ENCODE measurements around the gene SLC35B1.
A peak's percentile ranks its signal among the peaks of the same experiment; 100 is the strongest.

Gene SLC35B1

DNA sequence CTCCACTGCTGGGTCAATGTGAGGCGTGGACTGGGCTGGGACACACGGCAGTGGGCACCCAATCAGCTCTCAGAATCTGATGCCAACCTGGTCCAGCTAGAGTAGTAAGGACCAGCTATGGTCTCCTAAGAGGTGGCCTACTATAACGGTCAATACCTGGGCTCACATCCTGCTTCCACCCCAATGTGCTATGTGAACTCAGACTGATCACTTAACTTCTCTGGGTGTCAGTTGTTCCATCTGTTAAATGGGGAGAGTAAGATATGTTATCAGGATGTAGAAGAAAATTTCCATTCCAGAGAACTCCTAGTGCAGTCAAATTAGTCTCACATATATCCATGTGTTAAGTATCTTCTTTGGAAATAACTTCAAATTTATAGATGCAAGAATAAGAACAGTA lies 42.0 kb upstream of the SLC35B1 start:
- no peak for TF ChIP-seq Cebpa-rat (IDR thresholded peaks at IDR 0.05)
- H3K9me3 ChIP-seq (replicated peaks in 1 of 11): no peaks in the 10 kb centered on the region
- no peak overlapping the region for H3K9ac ChIP-seq
- H3K36me3 ChIP-seq: peaks cover 0 to 68% (median 17%) of the 10 kb centered on the region in 11 experiments; a peak in 12 of 22 replicates
- peaks cover 72 to 91% (median 89%) of the 10 kb centered on the region in 10 experiments for H3K4me1 ChIP-seq
- H3K4me3 ChIP-seq: no peak overlapping the region
- no peaks in the 10 kb centered on the region for H4K20me1 ChIP-seq
- H3K27me3 ChIP-seq: no peaks in the 10 kb centered on the region
- no peak overlapping the region for H3K4me2 ChIP-seq
- no peak overlapping the region for H3K27ac ChIP-seq

DNA sequence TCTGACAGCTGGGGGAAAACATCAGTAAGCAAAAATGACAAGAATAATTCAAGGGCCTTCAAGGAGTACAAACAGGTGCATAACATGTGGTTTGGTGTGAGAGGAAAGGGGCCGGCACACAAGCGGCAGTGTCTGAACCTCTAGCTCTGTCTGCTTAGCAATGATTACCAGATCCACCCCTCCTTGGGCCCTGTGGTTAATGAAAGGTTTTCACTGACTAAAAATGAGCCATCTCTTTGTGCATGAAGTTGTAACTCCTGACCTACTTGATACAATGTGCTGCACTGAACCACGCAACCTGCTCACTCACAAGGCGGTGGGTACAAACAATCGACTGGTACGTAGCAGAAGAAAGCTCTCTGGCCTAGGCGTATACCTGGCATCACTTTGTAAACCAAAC lies 41.0 kb upstream of the SLC35B1 start:
- H3K4me2 ChIP-seq: peak overlapping the region; percentile 80 to 97 (median 94); a peak in 21 of 22 replicates
- peak in 1 of 11 experiments; percentile 55; a peak in 1 of 22 replicates for TF ChIP-seq Cebpa-rat (IDR thresholded peaks at IDR 0.05)
- H3K9me3 ChIP-seq (replicated peaks in 1 of 11): no peaks in the 10 kb centered on the region
- peaks cover 0 to 77% (median 17%) of the 10 kb centered on the region in 11 experiments; a peak in 12 of 22 replicates for H3K36me3 ChIP-seq
- H3K4me1 ChIP-seq: peaks cover 72 to 91% (median 90%) of the 10 kb centered on the region in 10 experiments
- no peaks in the 10 kb centered on the region for H3K27me3 ChIP-seq
- H4K20me1 ChIP-seq: no peaks in the 10 kb centered on the region
- H3K4me3 ChIP-seq: peak overlapping the region in 7 of 10 experiments; percentile 3 to 41 (median 35); a peak in 9 of 20 replicates
- peak overlapping the region in 9 of 11 experiments; percentile 20 to 90 (median 73); a peak in 17 of 22 replicates for H3K9ac ChIP-seq
- peak overlapping the region in 9 of 11 experiments; percentile 94 to 100 (median 98); a peak in 19 of 22 replicates for H3K27ac ChIP-seq

DNA sequence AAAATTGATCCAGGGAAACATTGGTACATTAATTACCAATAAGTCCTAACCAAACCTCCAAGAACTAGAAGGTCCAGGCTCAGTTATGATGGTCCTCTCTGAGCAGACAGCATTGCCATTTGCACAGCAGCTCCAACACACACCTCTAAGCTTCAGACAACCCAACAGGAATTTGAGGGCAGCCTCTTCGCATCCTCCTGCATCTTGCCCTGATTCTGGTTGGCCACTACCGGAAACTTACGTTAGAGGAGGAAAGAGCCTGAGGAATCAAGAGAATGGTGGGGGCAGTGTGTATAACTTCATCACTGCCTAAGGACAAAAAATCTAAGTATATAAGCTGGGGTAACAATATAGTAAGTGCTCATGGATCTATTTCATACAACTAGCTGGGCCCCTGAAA lies 40.5 kb upstream of the SLC35B1 start:
- Histone ChIP-seq H3K27me3 (no peaks in the 10 kb centered on the region), H3K9me3 (replicated peaks in 1 of 11) (no peaks in the 10 kb centered on the region), H3K4me2 (peak overlapping the region; percentile 80 to 97 (median 94)), H4K20me1 (no peaks in the 10 kb centered on the region), H3K9ac (peak overlapping the region in 8 of 11 experiments; percentile 52 to 90 (median 75); a peak in 17 of 22 replicates), H3K4me3 (peak overlapping the region in 7 of 10 experiments; percentile 3 to 41 (median 35); a peak in 11 of 20 replicates), H3K36me3 (peaks cover 0 to 77% (median 17%) of the 10 kb centered on the region in 11 experiments; a peak in 12 of 22 replicates), H3K4me1 (peaks cover 72 to 91% (median 90%) of the 10 kb centered on the region in 10 experiments), H3K27ac (peak overlapping the region in 9 of 11 experiments; percentile 94 to 100 (median 98); a peak in 17 of 22 replicates)
- TF ChIP-seq Cebpa-rat (IDR thresholded peaks at IDR 0.05): no peak

GRCh38 chr17:49747632-49748031 lies 39.9 kb upstream of the SLC35B1 start:
- peaks cover 0 to 72% (median 17%) of the 10 kb centered on the region in 11 experiments; a peak in 12 of 22 replicates for H3K36me3 ChIP-seq
- H3K27me3 ChIP-seq: no peaks in the 10 kb centered on the region
- H3K4me3 ChIP-seq: peak overlapping the region in 8 of 10 experiments; percentile 3 to 41 (median 35); a peak in 12 of 20 replicates
- peak overlapping the region in 10 of 11 experiments; percentile 47 to 90 (median 72); a peak in 19 of 22 replicates for H3K9ac ChIP-seq
- no peaks in the 10 kb centered on the region for H4K20me1 ChIP-seq
- H3K9me3 ChIP-seq (replicated peaks in 1 of 11): no peaks in the 10 kb centered on the region
- H3K4me2 ChIP-seq: peak overlapping the region; percentile 80 to 97 (median 94)
- H3K27ac ChIP-seq: peak overlapping the region; percentile 32 to 100 (median 96); a peak in 20 of 22 replicates
- H3K4me1 ChIP-seq: peaks cover 74 to 91% (median 90%) of the 10 kb centered on the region in 10 experiments
- no peak for TF ChIP-seq Cebpa-rat (IDR thresholded peaks at IDR 0.05)

DNA sequence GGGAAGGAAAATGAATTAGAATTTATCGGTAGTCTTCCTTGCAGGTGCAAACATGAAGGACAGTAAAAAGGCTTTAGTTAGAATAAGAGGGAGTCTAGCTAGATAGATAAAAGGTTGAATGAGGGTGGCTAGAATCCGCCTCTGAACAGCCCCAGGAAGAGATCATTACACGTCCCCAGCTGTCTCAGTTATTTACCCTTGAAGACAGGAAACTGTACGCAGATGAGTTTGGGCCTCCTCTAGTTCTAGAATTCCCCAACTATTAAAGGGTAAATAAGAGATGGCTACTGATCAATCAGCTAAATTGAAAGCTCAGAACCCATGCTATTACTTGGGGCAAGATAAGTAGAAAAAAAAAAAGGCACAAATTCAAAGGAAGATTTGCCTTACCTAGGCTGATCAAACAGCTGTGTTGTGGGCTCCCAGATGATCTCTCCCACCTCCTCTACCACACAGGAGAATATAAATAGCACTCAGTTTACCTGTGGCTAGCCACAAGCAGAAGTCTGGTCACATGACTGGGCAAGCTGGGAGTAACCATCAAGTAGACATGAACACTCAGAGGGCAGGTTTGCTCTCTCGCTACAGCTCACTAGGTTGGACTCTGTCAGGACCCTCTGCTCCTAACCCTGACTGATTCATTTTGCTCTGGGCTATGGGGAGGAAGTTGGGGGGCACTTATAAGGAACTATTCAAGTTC lies 39.2 kb upstream of the SLC35B1 start:
- no peak for TF ChIP-seq Cebpa-rat (IDR thresholded peaks at IDR 0.05)
- peaks cover 0 to 66% (median 17%) of the 10 kb centered on the region in 11 experiments; a peak in 11 of 22 replicates for H3K36me3 ChIP-seq
- H3K4me1 ChIP-seq: peaks cover 74 to 91% (median 90%) of the 10 kb centered on the region in 10 experiments
- H3K27ac ChIP-seq: peak overlapping the region; percentile 32 to 100 (median 96); a peak in 20 of 22 replicates
- no peaks in the 10 kb centered on the region for H3K27me3 ChIP-seq
- H3K9me3 ChIP-seq (replicated peaks in 1 of 11): no peaks in the 10 kb centered on the region
- H3K4me3 ChIP-seq: peak overlapping the region in 8 of 10 experiments; percentile 2 to 41 (median 35); a peak in 13 of 20 replicates
- no peaks in the 10 kb centered on the region for H4K20me1 ChIP-seq
- H3K9ac ChIP-seq: peak overlapping the region; percentile 45 to 90 (median 70); a peak in 21 of 22 replicates
- peak overlapping the region; percentile 80 to 97 (median 94) for H3K4me2 ChIP-seq

DNA sequence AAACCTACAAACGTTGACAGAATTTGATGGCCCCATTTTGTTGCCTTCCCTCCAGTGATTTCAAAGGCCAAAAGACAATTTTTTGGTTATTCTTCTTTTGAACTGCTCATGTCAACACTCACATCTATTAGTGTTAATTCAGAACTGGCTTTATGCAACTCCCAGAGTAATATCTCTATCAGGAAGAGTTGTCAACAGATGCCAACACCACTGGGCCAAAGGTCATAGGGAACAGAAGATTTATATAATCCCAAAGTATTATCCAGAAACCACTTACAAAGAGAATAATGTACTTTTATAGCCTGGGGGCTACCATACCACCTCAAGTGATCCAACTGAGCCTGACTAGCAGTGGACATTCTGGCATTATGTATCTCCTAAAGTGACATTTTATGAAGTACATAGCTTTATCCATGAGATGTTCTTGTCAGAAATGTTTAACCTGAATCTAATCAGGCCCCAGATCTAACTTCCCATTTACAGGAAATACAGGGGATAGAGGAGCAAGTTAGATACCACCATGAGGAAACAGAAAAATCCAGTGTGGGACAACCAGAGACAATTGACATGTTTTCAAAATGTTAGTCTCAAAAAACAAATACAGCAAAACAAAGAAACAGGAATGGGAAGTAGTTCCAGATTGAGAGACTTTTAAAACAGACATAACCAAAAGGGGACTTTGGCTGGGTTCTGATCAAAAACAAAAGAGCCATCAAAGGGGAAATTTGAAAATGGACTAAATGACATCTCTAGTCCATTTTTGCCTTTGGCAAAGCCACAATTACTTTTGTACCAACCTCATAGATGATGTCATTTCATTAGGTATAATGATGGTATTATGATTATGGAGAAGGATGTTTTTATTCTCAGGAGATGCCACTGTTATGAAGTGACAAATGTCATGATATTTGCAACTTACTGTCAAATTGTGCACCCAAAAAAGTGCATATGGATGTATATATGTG lies 37.7 kb upstream of the SLC35B1 start:
- Histone ChIP-seq H3K4me1 (peaks cover 88 to 91% (median 90%) of the 10 kb centered on the region in 10 experiments), H3K4me3 (no peak overlapping the region; a peak in 1 of 20 replicates), H3K27me3 (no peaks in the 10 kb centered on the region), H3K9ac (peak overlapping the region in 8 of 11 experiments; percentile 52 to 94 (median 87); a peak in 14 of 22 replicates), H3K9me3 (replicated peaks in 1 of 11) (no peaks in the 10 kb centered on the region), H3K27ac (peak overlapping the region in 10 of 11 experiments; percentile 44 to 100 (median 97); a peak in 20 of 22 replicates), H4K20me1 (no peaks in the 10 kb centered on the region), H3K4me2 (peak overlapping the region; percentile 80 to 97 (median 94)), H3K36me3 (peaks cover 0 to 54% (median 10%) of the 10 kb centered on the region in 11 experiments; a peak in 10 of 22 replicates)
- no peak for TF ChIP-seq Cebpa-rat (IDR thresholded peaks at IDR 0.05)

DNA sequence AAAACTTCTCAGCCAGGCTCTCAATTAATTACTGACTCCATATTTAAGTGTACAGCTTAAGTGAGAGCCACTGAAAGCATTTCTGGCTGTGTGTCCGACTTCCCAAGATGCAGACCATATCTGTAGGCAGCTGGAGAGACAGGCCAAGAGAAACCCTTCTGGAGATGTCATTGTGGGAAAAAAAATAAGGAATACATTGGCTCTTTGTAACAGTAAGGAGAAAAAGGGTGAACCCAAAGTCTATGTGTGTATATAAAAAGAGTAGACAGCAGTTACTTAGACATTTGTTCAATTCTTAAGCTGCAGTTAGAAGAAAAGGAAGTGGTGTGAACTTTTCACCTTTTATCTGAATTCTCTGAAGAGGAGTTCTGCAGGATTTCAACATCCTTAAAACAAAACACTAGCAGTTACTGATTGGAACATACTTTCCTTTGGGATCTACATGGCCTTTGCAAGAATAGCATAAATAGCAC lies 34.4 kb upstream of the SLC35B1 start:
- Histone ChIP-seq H3K27ac (peak overlapping the region; percentile 66 to 100 (median 96); a peak in 21 of 22 replicates), H4K20me1 (no peaks in the 10 kb centered on the region), H3K9ac (peak overlapping the region; percentile 44 to 94 (median 88); a peak in 21 of 22 replicates), H3K9me3 (replicated peaks in 1 of 11) (no peaks in the 10 kb centered on the region), H3K4me3 (peak overlapping the region in 9 of 10 experiments; percentile 11 to 71 (median 60); a peak in 15 of 20 replicates), H3K27me3 (no peaks in the 10 kb centered on the region), H3K36me3 (peaks cover 0 to 55% (median 16%) of the 10 kb centered on the region in 11 experiments; a peak in 9 of 22 replicates), H3K4me2 (peak overlapping the region; percentile 85 to 97 (median 94)), H3K4me1 (peaks cover 96 to 100% (median 99%) of the 10 kb centered on the region in 10 experiments)
- peak in 3 of 11 experiments; percentile 19 to 65 (median 56); a peak in 4 of 22 replicates for TF ChIP-seq Cebpa-rat (IDR thresholded peaks at IDR 0.05)

- Histone ChIP-seq H4K20me1 (no peaks in the 10 kb centered on the region), H3K9ac (peak overlapping the region; percentile 53 to 94 (median 88); a peak in 21 of 22 replicates), H3K4me3 (peak overlapping the region in 9 of 10 experiments; percentile 11 to 71 (median 60); a peak in 16 of 20 replicates), H3K4me1 (peaks cover 96 to 100% (median 99%) of the 10 kb centered on the region in 10 experiments), H3K27me3 (no peaks in the 10 kb centered on the region), H3K4me2 (peak overlapping the region; percentile 85 to 97 (median 94)), H3K36me3 (peaks cover 0 to 56% (median 20%) of the 10 kb centered on the region in 11 experiments; a peak in 10 of 22 replicates), H3K27ac (peak overlapping the region; percentile 66 to 100 (median 96); a peak in 21 of 22 replicates), H3K9me3 (replicated peaks in 1 of 11) (no peaks in the 10 kb centered on the region)
- no peak for TF ChIP-seq Cebpa-rat (IDR thresholded peaks at IDR 0.05)
Observed at GRCh38 chr17:49741692-49742076, 33.9 kb upstream of the SLC35B1 start.

Data from BLaER1 treated with 17β-estradiol and CSF1 and Interleukin-3, amounts not matched to agents 10 nM and 100 nM (cell line).